Activated CD8-positive, alpha-beta memory T cell treated with anti-CD3 and anti-CD28 coated beads for 1 hour (primary cell): ENCODE measurements around the gene FEM1C.

Source experiments
- DNase-seq, 2 donors: peaks; one replicate each; pipeline ENCODE4 v3.0.0-alpha.2; 2020; ENCODE audit warnings: low read depth in 1 of 2; ENCODE audit errors: extremely low read depth in 1 of 2

FEM1C gene

GRCh38 chr5:115557667-115558387, 13.3 kb upstream of the FEM1C start:
- DNase-seq, result no peak

DNA sequence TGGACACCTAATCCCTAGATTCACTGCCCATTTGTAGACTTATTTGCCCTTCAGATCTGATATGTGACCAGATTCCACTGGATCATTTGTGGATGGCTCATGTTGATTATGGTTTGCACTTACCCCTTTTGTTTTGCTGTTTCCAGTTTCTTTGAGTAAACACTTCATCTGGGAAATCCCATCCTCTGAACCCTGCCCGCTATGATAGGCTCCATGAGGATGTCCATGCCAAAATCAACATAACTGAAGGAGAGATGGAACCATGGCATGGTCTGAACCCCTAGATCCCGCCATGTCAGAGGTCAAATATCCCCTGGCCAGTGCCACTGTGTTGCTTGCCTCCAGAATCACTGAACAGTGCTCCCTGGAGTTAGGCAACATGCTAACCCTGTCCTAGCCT, 11.7 kb upstream of the FEM1C start:
- DNase-seq, result no peak

GRCh38 chr5:115555084-115555633, 10.6 kb upstream of the FEM1C start:
- DNase-seq, result no peak

- no peak for DNase-seq
Observed at GRCh38 chr5:115553082-115553481, 8.5 kb upstream of the FEM1C start.

GRCh38 chr5:115551415-115551814, 6.8 kb upstream of the FEM1C start:
- DNase-seq, result no peak

GRCh38 chr5:115549154-115549553, 4.6 kb upstream of the FEM1C start:
- no peak for DNase-seq

DNA sequence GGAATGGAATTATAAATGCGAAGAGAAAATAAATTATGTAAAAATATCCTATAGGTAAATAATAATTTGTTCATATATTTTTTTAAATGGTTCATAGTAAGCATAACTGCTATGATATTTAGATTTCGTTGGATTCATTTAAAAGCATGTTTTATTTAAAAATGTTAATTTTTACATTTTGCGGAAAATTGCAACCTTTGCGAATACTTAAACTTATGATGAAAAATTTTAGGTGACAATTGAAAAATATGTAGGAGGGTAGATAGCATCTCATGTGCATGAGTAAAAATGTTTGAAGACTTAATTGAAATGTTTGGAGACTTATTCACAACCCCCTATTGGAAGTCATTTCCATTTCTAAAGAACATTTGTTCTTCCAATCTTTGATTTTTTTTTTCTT, 4.1 kb upstream of the FEM1C start:
- no peak for DNase-seq

DNA sequence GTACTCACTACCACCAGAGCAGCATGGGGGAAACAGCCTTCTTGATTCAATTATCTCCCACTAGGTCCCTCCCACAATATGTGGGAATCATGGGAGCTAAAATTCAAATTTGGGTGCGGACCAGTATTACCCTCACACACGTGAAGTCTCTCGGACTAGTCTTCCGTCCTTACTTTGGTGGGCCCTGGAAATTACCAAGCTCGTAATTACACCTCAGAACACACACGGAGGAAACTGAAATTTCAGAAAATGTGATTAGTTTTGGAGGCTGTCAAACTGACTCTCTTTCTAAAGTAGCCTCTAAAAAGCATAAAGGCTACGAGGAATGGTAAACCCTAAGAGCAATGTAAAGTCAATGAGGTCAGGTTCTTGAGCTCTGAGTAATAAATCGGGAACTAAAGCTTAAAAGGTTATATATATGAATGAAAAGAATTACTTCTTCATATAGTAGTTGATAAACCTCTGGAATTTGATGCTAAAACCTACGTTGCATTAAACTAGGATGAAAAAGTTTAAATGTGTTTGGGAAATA, 842 bp upstream of the FEM1C start:
- DNase-seq, result no peak

GRCh38 chr5:115544043-115544435, 536 bp downstream of the FEM1C start:
- peak; percentile 1 to 8 for DNase-seq

DNA sequence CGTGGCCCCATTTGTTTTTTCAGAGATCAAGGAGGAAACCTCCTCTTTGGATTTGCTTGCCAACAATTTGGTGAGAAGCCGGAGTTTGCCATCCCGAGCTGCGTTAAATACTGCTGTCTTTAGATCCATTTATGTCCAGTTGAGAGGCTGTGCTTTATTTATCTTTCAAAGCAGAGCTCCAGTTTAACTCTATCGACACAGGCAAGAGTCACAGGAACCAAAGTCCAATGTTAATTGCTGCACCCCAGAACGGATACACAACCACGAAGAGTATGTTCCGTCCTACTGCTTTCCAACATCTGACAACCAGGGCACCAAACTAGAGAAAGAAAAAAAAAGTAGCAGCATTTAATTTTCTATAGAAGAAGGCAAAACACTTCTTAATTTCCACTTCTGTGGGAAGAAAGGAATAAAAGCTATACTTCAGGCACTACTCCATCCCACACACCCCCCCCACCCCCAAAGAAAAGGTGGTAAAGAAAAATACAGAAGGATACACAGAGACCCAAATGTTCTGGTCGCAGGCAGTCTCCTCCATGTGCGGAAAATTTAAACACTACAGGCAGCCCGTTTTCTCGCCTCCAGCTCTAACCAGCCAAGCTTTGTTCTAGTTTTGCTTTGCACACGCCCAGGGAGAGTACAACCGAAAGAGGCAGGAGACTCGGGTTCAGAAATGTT, 1.1 kb downstream of the FEM1C start:
- no peak for DNase-seq

DNA sequence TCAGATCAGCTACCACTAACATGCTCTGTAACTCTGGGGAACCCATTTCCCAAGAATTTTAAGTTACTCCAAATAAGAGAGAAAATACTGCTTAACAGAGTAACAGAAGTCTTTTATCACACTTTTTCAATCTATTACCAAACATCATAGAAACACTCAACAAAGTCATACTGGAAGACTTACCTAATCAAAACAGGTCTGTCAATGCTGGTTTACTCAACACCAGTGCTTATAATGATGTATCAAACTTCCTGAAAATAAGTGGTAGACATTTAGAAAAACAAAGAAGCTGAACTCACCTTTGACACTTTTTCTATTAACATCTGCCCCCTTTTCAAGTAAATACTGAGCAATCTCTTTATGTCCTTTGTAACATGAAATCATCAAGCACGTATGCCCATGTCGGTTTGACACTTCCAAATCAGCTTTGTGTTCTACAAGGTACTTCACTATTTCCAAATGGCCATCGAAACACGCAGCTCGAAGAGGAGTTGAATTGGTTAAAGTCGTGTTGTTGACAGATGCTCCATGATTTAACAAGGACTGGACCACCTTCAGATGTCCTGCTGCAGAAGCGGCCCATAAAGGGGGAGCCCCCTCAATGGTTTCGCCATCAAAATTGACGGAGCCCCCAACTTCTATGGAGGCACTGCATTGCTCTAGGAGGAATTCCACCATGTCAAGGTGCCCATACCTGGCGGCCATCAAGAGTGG, 1.8 kb downstream of the FEM1C start:
- DNase-seq, result no peak

DNA sequence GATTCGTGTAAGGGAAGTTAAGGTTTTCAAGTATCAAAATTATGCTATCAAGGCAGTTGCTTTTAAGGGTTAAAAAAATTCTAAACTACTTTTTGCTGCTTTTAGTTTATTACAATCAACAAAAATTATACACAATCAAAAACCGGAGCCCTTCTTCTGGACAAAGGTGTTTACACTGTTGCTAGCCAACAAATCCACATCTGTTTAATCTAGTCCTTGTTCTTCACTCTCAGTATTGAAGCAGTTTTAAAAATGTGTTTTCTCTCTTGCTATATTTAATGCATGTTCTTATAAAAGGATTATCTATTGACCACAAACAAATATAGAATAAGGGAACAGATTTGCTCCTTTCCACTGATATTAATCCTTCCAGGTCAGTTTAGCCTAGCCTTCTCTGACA, 2.5 kb downstream of the FEM1C start:
- DNase-seq, result no peak

DNA sequence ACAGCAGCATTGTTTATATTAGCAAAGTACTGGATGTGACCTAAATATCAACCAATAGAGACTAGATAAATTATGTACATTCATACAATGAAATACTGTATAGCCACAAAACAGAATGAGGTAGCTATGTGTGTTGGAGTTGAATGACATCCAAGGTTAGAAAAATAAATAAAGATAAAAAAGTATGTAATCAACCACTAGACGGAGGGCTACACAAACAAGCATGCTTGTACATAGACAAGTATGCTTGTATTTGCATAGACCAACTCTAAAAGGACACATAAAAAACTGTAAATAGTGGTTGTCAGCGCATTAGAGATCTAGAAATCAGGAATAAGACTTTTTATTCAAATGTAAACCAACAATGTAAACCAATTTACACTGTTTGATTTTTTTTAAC, 3.0 kb downstream of the FEM1C start:
- no peak for DNase-seq

GRCh38 chr5:115535479-115536035, 9.0 kb downstream of the FEM1C start:
- no peak for DNase-seq

DNA sequence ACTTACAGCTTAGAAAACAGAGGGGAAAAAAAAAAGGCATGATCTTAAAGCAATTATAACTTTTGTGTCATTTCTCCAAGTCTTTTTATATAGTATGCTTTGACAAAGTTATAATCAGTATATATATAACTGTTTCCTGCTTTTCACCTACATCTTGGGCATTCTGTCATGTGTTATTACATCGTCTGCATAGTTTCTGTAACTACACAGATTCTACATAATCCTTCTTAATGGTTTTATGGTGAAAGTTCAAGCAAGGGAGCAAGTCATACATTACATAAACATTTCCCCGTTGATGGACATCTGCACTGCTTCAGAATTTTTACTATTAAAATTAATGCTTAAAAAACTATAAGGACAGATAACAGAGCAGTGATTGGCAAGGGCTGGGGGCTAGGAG, 12.1 kb downstream of the FEM1C start:
- DNase-seq, result no peak

GRCh38 chr5:115531787-115532367, 12.7 kb downstream of the FEM1C start:
- DNase-seq, result no peak

DNA sequence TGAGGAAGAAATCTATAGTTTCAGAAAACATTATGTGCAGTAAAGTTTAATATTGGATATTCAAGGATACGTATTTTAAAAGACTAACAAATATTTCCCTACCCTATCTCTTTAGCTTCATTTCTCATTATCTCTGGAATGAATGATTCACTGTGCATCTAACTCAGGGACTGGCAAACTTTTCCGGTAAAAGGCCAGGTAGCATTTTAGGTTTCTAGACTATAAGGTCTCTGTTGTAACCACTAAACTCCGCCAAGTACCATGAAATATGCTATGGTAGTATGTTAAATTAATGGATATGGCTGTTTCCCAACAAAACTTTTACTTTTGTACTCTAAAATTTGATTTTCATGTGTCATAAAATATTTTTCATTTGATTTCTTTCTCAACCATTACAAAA, 13.2 kb downstream of the FEM1C start:
- no peak for DNase-seq

DNA sequence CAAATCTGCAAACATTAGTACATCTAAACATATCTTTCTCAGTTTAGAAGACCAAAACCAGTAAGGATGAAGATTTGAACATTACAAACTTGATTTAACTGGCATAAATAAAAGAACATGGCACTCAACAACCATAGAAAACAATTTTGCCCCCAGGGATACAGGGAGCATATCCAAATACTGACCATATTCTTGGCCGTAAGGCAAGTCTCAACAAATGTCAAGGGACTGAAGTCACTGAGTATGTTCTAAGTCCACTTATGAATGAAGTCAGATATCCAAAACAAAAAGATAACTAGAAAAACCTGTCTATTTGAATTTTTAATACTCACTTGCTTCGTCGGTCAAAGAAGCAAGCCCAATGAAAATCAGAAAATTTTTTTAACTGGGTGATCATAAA, 14.1 kb downstream of the FEM1C start:
- DNase-seq, result no peak

DNA sequence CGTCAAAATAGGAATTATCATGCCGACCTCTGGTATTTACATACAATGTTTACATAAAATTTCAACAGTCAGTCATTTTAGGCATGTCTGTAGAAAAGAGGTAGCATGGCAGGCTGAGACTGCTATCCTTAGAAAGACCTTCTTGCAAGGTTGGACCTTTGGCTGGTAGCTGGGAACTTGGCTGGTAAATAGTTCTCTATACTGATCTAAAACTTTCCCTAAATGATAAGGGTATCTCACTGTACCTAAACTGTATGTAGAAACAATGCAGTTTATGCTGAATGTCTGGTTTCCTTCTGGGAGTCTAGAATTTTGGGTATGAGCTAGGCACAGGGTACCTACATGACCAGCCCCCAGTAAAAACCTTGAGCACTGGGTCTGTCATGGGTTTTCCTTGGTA, 18.0 kb downstream of the FEM1C start:
- DNase-seq, result no peak

- DNase-seq, result no peak
Observed at GRCh38 chr5:115524199-115524847, 20.3 kb downstream of the FEM1C start.
